Activated CD8-positive, alpha-beta T cell treated with anti-CD3 and anti-CD28 coated beads, Interleukin-2, amount 10 ng/mL, durations not matched to agents 7 days and 5 days (primary cell): ENCODE data around the gene LDLRAP1. TPM values are rescaled to one million over a fixed set of nuclear protein-coding genes. Genes with fewer than 3 reads are reported as not detected.

Experiments used
- ATAC-seq: fragments of 150-1000 bp; cut with Tn5 transposase; one replicate; pipeline ENCODE4 v1.10.0; 2021; ENCODE audit warnings: moderate library complexity
- CTCF ChIA-PET: fragments of 350-600 bp; sonication (Branson Sonifier 250); formaldehyde crosslinking; loops from one replicate; lab custom pipeline; 2021; ENCODE audit warnings: antibody characterized with exemption; lab: Charles Lee
- POLR2A ChIA-PET: fragments of 350-600 bp; sonication (Branson Sonifier 250); formaldehyde crosslinking; loops from one replicate; lab custom pipeline; 2021; ENCODE audit warnings: antibody characterized with exemption; lab: Charles Lee
- DNase-seq: peaks from one replicate; pipeline ENCODE4 v3.0.0-alpha.2; 2020
- H3K27ac Mint-ChIP-seq: one replicate; pipeline ENCODE4 v1.8.0; 2021; ENCODE audit warnings: mild to moderate bottlenecking, mixed read lengths
- H3K27me3 Mint-ChIP-seq: one replicate; pipeline ENCODE4 v1.8.0; 2021; ENCODE audit warnings: low read depth, mixed read lengths
- H3K36me3 Mint-ChIP-seq: one replicate; pipeline ENCODE4 v1.8.0; 2021; ENCODE audit warnings: low read depth, mixed read lengths
- H3K4me1 Mint-ChIP-seq: one replicate; pipeline ENCODE4 v1.8.0; 2021; ENCODE audit warnings: low read depth, mixed read lengths
- H3K4me3 Mint-ChIP-seq: one replicate; pipeline ENCODE4 v1.8.0; 2021; ENCODE audit warnings: mild to moderate bottlenecking, mixed read lengths
- H3K9me3 Mint-ChIP-seq: one replicate; pipeline ENCODE4 v1.8.0; 2022; ENCODE audit warnings: mixed read lengths; ENCODE audit not compliant: insufficient read depth
- total RNA-seq, 2 experiments: library from RNA; stranded (reverse); gene quantifications; one replicate each; pipeline ENCODE4 v1.2.3, GENCODE V29; 2021

The LDLRAP1 gene
- total RNA-seq, 2 experiments from 2014 or later, result 30.7 to 31.3 TPM

DNA sequence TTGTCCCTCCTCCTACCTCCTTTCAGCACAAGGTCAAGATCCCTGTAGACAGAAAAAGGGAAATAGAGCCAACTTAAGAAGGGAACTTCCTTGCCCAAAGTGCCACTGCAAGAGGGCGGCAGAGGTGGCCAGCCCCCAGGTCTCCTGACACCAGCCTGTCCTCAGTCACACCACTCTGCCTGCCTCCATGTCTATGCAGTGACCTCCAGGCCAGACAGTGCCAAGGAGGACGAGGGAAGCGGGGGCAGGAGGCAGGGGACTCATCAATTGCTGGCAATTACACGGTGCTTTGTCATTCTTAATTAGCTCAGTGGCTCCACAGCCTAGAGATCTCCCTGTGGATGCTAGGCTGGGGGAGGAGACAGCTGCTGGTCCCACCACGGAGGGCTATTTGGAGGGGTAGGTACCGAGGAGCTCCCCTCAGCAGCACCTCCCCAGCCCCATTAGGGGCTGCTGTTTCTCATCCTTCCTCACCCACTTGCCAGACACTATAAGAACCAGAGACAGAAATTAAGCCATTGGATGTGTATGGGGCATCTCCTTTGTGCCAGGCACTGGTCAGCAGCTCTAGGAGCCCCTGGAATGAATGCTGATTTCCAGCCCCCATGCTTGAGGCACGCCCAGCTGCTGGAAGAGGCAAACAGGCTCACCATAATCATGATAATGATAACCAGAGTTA is 6.1 kb upstream of the LDLRAP1 start:
- no peak for DNase-seq
- POLR2A ChIA-PET, result interaction anchor here (1.2 kb wide), 1 partner anchor 61 kb away, joined by 3 read pairs; no protein-coding TSS in a partner anchor
- CTCF ChIA-PET, result no interaction called here
- no peak for ATAC-seq
- H3K27ac Mint-ChIP-seq, result no peak overlapping the region
- H3K4me1 Mint-ChIP-seq, result no peaks in the 10 kb centered on the region
- H3K36me3 Mint-ChIP-seq, result no peaks in the 10 kb centered on the region
- H3K27me3 Mint-ChIP-seq, result peaks cover 13% of the 10 kb centered on the region
- no peaks in the 10 kb centered on the region for H3K9me3 Mint-ChIP-seq
- no peak overlapping the region for H3K4me3 Mint-ChIP-seq

DNA sequence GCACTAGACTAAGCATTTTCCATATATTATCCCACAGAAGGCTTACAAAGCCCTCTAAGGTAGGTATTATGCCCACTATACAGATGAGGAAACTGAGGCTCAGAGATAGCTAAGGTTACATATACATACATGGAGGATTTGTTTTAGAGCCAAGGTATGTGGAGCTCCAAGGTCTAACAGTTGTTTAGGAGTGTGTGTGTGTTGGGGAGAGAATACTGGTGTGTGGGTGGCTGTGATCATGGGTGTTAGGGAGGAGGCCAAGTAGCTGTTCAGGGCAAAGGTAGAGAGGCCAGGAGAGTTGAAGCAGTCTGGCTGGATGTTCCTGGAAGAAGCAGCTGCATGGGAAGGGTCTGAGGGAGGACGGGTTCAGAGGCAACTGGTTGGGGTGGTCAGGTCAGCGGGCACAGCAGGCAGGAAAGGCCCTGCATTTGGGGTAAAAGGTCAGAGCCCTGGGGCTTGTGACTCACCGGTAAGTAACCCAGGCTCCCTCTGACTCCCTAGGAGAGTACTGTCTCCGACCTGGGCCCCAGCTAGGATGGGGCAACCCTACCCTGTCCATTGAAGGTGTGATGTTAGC is 5.1 kb upstream of the LDLRAP1 start:
- Mint-ChIP-seq H3K27me3 (peaks cover 13% of the 10 kb centered on the region), H3K4me1 (peaks cover 4% of the 10 kb centered on the region), H3K4me3 (no peak overlapping the region), H3K27ac (no peak overlapping the region), H3K36me3 (no peaks in the 10 kb centered on the region), H3K9me3 (no peaks in the 10 kb centered on the region)
- ChIA-PET CTCF (interaction anchor here (1.0 kb wide), 1 partner anchor 52 kb away, joined by 3 read pairs; no protein-coding TSS in a partner anchor), POLR2A (interaction anchor here (1.2 kb wide), 1 partner anchor 60 kb away, joined by 3 read pairs; no protein-coding TSS in a partner anchor)
- ATAC-seq, result no peak
- DNase-seq, result no peak

DNA sequence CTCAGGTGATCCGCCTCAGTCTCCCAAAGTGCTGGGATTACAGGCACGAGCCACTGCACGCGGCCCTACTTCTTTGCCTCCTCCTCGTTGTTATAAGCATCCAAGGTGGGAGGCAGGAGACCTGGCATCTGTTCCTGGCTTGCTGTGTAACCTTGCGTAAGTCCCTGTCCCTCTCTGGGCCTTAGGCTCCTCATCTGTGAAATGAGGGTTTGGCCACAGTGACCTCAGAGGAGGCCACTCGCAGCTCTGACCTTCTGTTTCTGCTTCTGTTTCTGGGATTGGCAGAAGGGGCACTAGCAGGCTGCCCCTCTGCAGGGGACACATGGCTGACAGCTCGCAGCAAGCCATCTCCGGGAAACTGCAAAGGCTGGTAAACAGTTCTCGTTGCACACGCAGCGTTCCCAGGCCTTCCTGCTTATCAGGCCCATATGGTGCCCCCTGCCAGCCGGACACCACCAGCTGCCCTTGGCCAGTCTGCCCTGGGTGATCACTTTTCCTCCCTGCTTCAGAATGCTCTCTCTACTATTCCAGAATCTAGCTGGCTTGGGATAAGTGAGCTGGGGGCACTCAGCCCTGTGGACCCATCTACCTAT is 2.6 kb upstream of the LDLRAP1 start:
- Mint-ChIP-seq H3K4me3 (no peak overlapping the region), H3K9me3 (no peaks in the 10 kb centered on the region), H3K27ac (no peak overlapping the region), H3K4me1 (peaks cover 20% of the 10 kb centered on the region), H3K27me3 (peaks cover 10% of the 10 kb centered on the region), H3K36me3 (no peaks in the 10 kb centered on the region)
- ChIA-PET POLR2A (no interaction called here), CTCF (interaction anchor here (1.0 kb wide), 1 partner anchor 31 kb away, joined by 4 read pairs; no protein-coding TSS in a partner anchor)
- DNase-seq (no peak), ATAC-seq (no peak)

DNA sequence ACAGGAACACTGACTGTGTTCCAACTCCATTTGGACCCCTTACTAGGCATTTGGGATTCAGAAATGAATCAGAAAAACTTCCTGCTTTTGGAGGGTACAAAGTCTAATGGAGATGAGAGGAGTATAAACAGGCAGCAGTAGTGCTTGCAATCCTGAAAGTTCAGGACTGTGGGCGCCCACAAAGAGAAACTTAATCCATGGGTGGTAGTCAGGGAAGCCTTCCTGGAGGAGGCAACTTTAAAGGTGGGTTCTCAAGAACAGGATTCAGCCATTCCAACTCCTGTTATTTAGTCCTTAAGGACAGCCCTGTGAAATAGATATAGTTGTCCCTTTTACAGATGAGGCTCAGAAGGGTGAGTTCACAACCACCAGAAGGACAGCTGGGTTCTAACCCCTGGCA is 2.0 kb upstream of the LDLRAP1 start:
- Mint-ChIP-seq H3K36me3 (no peaks in the 10 kb centered on the region), H3K4me1 (peaks cover 23% of the 10 kb centered on the region), H3K27me3 (peaks cover 6% of the 10 kb centered on the region), H3K9me3 (no peaks in the 10 kb centered on the region), H3K4me3 (no peak overlapping the region), H3K27ac (no peak overlapping the region)
- POLR2A ChIA-PET, result no interaction called here
- ATAC-seq (no peak), DNase-seq (no peak)
- CTCF ChIA-PET, result interaction anchor here (1.0 kb wide), 1 partner anchor 31 kb away, joined by 4 read pairs; no protein-coding TSS in a partner anchor

DNA sequence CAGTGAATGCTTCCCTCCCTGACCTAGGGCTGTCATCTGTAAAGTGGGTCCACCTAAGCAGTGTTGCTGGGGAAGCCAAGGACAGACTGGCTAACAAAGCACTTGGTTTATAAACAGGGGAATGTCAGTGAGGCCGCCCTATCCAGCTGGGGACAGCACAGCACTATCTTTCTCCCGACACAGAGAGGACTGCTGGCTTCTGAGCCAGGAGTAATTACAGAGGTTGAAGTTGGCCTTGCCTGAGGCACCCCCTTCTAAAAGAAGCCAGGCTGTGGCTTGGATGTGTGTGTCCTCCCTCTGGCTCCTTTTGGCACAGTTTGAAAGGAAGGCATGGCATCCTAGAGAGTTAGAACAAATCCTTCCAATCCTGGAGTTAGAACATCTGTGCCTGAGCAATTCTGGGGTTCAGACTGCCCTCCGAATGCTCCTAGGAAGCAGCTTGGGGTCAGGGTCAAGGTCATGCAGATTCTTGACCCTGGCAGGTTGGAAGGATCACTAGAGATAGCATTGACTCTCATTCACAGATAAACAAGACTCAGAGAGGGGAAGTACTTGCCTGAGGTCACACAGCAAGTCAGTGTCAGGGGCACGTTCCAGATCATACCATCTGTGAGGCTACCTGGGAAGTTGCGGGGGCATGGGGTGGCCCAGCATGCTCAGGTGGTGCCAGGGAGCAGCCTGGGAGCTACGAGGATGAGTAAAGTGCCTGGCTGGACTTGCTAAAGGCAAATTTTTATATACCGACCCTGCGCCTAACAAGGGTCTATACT is 1.3 kb upstream of the LDLRAP1 start:
- Mint-ChIP-seq H3K4me3 (peak overlapping the region; percentile 60), H3K27me3 (peaks cover 6% of the 10 kb centered on the region), H3K4me1 (peaks cover 28% of the 10 kb centered on the region), H3K27ac (no peak overlapping the region), H3K9me3 (no peaks in the 10 kb centered on the region), H3K36me3 (peaks cover 3% of the 10 kb centered on the region)
- DNase-seq (no peak), ATAC-seq (no peak)
- ChIA-PET CTCF (interaction anchor here (1.7 to 2.0 kb wide), 2 partner anchors 22 to 24 kb away, joined by 4 to 6 read pairs; no protein-coding TSS in a partner anchor), POLR2A (no interaction called here)

DNA sequence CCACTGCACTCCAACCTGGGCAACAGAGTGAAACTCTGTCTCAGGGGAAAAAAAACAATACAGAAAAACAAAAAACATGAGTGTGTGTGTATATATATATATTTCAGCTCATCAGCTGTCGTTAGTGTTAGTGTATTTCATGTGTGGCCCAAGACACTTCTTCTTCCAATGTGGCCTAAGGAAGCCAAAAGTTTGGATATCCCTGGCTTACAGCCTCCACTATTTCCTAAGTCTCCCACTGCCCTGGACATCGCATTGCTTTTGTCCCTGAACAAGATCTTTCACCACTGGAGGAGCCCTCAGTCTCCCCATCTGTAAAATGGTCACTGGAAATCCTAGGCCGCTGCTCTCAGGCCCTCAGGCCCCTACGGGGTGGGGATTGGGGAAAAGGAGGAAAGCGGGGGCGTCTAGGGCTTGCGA is 391 bp upstream of the LDLRAP1 start:
- peak overlapping the region; percentile 60 for H3K4me3 Mint-ChIP-seq
- DNase-seq (no peak), ATAC-seq (no peak)
- no peak overlapping the region for H3K27ac Mint-ChIP-seq
- no peaks in the 10 kb centered on the region for H3K9me3 Mint-ChIP-seq
- peaks cover 3% of the 10 kb centered on the region for H3K27me3 Mint-ChIP-seq
- ChIA-PET CTCF (interaction anchor here (1.4 to 2.5 kb wide), 4 partner anchors 23 to 255 kb away, joined by 3 to 12 read pairs (median 5); no protein-coding TSS in a partner anchor), POLR2A (no interaction called here)
- peaks cover 35% of the 10 kb centered on the region for H3K4me1 Mint-ChIP-seq
- peaks cover 5% of the 10 kb centered on the region for H3K36me3 Mint-ChIP-seq

DNA sequence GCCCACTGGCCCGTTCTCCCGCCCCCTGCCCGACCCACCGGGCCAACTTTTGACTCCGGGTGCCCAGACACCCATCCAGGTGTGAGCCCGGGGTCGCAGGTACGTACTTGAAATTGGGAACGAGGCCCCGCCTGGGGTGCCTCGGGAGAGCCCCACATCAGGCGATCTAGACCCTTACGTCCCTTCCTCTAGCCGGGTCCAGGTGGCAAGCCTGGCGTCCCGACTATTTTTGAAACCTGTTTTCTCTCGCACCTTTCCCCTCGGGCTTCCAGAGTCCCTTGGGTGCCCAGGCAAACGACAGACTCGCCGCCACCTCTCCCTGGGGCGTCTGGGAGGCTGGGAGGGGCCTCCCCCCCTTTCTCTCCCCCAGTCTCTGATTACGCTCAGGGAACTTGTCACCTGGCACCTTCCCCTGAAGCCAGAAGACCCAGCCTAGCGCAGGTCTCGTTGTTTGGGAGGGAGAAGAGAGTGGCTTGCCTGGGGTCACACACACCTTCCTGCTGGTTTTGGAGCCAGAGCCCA is 898 bp downstream of the LDLRAP1 start:
- ChIA-PET CTCF (interaction anchor here (0.6 to 2.5 kb wide), 5 partner anchors 21 to 254 kb away, joined by 3 to 12 read pairs (median 3); no protein-coding TSS in a partner anchor), POLR2A (no interaction called here)
- Mint-ChIP-seq H3K4me3 (peak overlapping the region; percentile 80), H3K27me3 (no peaks in the 10 kb centered on the region), H3K9me3 (no peaks in the 10 kb centered on the region), H3K4me1 (peaks cover 46% of the 10 kb centered on the region), H3K36me3 (peaks cover 6% of the 10 kb centered on the region), H3K27ac (peak overlapping the region; percentile 16)
- no peak for DNase-seq
- no peak for ATAC-seq

DNA sequence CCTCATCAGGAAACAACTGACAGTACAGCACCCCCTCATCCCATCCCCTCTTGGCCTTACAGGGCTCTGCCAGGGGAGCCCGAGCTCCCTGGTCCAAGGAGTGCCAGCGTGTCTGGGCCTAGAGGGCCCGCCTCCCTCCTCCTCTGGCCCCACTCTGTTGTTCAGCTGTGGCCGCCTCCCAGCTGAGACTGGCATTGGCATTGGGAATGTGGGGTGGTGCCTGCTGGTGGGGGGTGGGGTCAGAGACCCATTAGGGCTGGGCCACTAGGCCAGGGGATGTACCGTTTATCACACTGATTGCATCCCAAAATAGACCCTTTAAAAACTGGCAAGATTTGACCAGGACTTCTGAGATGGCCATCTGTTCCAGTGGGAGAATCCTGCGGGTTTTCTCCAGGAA is 1.4 kb downstream of the LDLRAP1 start:
- no peak for ATAC-seq
- Mint-ChIP-seq H3K27ac (peak overlapping the region; percentile 16), H3K27me3 (no peaks in the 10 kb centered on the region), H3K9me3 (no peaks in the 10 kb centered on the region), H3K4me1 (peaks cover 51% of the 10 kb centered on the region), H3K36me3 (peaks cover 6% of the 10 kb centered on the region), H3K4me3 (peak overlapping the region; percentile 80)
- CTCF ChIA-PET, result interaction anchor here (1.4 to 2.5 kb wide), 2 partner anchors 20 to 28 kb away, joined by 3 to 12 read pairs; no protein-coding TSS in a partner anchor
- POLR2A ChIA-PET, result no interaction called here
- no peak for DNase-seq

DNA sequence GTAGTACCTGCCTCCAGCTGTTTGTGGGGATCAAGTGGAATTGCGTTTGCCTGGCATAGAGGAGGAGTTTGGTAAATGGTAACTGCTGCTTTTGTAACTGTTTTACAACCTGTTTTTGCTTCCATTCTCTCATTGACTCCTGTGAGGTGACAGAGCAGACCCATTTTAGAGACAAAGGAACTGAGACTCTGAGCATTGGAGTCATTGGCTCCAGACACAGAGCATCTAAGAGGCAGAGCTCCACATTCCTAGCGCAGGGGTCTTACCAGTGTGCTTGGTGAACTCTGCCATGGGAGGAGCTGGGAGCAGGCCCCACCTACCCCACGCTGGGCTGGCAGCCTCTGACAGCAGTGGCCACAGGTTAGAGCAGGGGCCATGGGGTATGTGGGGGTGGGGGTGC is 2.4 kb downstream of the LDLRAP1 start:
- H3K27me3 Mint-ChIP-seq, result no peaks in the 10 kb centered on the region
- no peak for DNase-seq
- H3K4me3 Mint-ChIP-seq, result peak overlapping the region; percentile 80

DNA sequence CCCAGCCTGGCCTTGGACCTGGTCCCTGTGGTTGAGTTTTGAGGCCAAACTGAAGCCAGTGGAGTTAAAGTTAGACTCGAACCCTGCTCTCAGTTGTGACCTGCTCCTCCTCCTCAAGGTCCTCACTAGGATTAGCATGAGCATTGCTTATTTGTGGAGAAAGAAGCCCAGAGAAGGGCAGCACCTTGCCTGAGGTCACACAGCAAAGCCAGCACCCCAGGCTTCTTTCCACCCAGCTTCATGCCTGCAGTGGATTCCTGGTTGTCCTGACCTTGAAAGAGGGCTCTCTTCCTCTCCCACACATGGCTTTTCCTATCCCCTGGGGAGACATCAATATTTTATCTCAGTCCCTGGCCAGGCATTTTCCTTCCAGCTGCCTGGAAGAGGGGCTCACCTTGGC is 2.8 kb downstream of the LDLRAP1 start:
- no peaks in the 10 kb centered on the region for H3K27me3 Mint-ChIP-seq
- no peaks in the 10 kb centered on the region for H3K9me3 Mint-ChIP-seq
- no peak overlapping the region for H3K4me3 Mint-ChIP-seq
- peaks cover 14% of the 10 kb centered on the region for H3K36me3 Mint-ChIP-seq
- ATAC-seq (no peak), DNase-seq (no peak)
- CTCF ChIA-PET, result interaction anchor here (0.8 to 1.1 kb wide), 2 partner anchors 20 to 42 kb away, joined by 3 read pairs; no protein-coding TSS in a partner anchor
- no peak overlapping the region for H3K27ac Mint-ChIP-seq
- peaks cover 65% of the 10 kb centered on the region for H3K4me1 Mint-ChIP-seq
- POLR2A ChIA-PET, result interaction anchor here (0.6 kb wide), 1 partner anchor 265 kb away, joined by 3 read pairs; no protein-coding TSS in a partner anchor

More for the DNA sequence above, 2.4 kb downstream of the LDLRAP1 start:
- Mint-ChIP-seq H3K4me1 (peaks cover 61% of the 10 kb centered on the region), H3K36me3 (peaks cover 12% of the 10 kb centered on the region), H3K27ac (peak overlapping the region; percentile 15), H3K9me3 (no peaks in the 10 kb centered on the region)
- ATAC-seq, result no peak
- ChIA-PET CTCF (interaction anchor here (0.8 to 1.4 kb wide), 3 partner anchors 20 to 42 kb away, joined by 3 read pairs; no protein-coding TSS in a partner anchor), POLR2A (interaction anchor here (0.5 to 0.6 kb wide), 2 partner anchors 235 to 266 kb away, joined by 3 read pairs; no protein-coding TSS in a partner anchor)
